Muscle layer of colon (tissue), 2 donors: ENCODE results near the gene CALCOCO1.
"Not testable (repeated sequence)": the region's sequence is repeated elsewhere in the genome, so short reads cannot be mapped to it uniquely, and the experiment has no call there.

Experiments used
- H3K27ac ChIP-seq: one replicate; pipeline ENCODE4 v1.7.0; 2013; ENCODE audit warnings: low read depth, mild to moderate bottlenecking, low read length, moderate library complexity
- H3K27me3 ChIP-seq, 2 donors: one replicate each; pipeline ENCODE4 v1.7.0; 2013; ENCODE audit warnings: low read length in 2 of 2, mild to moderate bottlenecking in 2 of 2; ENCODE audit not compliant: insufficient read depth in 2 of 2, control insufficient read depth in 1 of 2
- H3K36me3 ChIP-seq: one replicate; pipeline ENCODE4 v1.7.0; 2013; ENCODE audit warnings: mild to moderate bottlenecking, low read length; ENCODE audit not compliant: insufficient read depth
- H3K4me1 ChIP-seq: one replicate; pipeline ENCODE4 v1.7.0; 2013; ENCODE audit warnings: mild to moderate bottlenecking, low read length; ENCODE audit not compliant: insufficient read depth
- H3K4me3 ChIP-seq, 2 donors: one replicate each; pipeline ENCODE4 v1.7.0; 2013; ENCODE audit warnings: low read length in 2 of 2, low read depth in 1 of 2, mild to moderate bottlenecking in 1 of 2, moderate library complexity in 1 of 2
- H3K9ac ChIP-seq: one replicate; pipeline ENCODE4 v1.7.0; 2013; ENCODE audit warnings: low read length
- H3K9me3 ChIP-seq: one replicate; pipeline ENCODE4 v1.7.0; 2013; ENCODE audit warnings: mild to moderate bottlenecking, low read length
- donor health status: abdominal sarcoma.
- donor health status: Adenocarcinoma of cecum.

Gene CALCOCO1, protein sequence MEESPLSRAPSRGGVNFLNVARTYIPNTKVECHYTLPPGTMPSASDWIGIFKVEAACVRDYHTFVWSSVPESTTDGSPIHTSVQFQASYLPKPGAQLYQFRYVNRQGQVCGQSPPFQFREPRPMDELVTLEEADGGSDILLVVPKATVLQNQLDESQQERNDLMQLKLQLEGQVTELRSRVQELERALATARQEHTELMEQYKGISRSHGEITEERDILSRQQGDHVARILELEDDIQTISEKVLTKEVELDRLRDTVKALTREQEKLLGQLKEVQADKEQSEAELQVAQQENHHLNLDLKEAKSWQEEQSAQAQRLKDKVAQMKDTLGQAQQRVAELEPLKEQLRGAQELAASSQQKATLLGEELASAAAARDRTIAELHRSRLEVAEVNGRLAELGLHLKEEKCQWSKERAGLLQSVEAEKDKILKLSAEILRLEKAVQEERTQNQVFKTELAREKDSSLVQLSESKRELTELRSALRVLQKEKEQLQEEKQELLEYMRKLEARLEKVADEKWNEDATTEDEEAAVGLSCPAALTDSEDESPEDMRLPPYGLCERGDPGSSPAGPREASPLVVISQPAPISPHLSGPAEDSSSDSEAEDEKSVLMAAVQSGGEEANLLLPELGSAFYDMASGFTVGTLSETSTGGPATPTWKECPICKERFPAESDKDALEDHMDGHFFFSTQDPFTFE

DNA sequence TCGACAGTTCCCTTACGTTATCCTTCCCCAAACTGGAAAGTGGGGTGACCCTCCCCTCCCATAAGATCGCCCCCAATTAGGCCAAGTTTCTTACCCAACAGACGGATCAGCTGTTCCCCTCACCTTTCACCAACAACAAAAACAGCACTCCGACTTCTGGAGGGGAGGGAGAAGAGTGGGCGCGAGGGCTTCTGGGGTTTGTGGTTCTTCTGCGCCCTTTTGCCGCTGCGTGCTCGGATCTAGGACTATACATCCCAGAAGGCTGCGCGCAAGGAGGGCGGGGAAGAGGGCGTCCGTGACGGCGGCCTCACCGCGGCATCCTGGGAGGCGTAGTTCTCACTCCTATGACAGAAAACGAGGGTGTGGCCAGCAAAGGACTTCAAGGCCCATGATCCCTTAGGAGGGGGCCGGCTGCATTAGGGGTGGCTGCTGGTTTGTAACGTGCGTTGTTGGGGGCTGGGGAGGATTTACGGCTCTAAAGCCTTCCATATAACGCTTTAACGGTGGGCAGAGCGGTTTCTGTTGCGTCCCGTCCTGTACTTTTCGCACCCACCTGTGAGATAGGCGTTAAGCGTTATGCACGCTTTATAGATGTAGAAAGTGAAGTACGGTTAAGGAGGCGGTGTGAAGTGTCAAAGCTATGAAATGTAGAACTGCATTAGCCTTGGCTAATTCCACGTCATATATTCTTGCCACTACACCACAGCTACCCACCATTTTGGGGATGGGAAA, at the start of gene CALCOCO1:
CALCOCO1 (minus strand) TSS at position 143 of the 732 bp plus-strand sequence. CDS start 2,210 bp downstream, outside the sequence.
- peak within 1 kb of the TSS; percentile 76 for H3K9ac ChIP-seq
- H3K4me1 ChIP-seq, result peaks cover 20% of the 10 kb centered on the region
- peak within 1 kb of the TSS; percentile 76 for H3K27ac ChIP-seq
- peak within 1 kb of the TSS; percentile 81 to 82 for H3K4me3 ChIP-seq
- H3K9me3 ChIP-seq, result no peaks in the 10 kb centered on the region
- H3K27me3 ChIP-seq, result no peaks in the 10 kb centered on the region
- peaks cover 23% of the 10 kb centered on the region for H3K36me3 ChIP-seq

DNA sequence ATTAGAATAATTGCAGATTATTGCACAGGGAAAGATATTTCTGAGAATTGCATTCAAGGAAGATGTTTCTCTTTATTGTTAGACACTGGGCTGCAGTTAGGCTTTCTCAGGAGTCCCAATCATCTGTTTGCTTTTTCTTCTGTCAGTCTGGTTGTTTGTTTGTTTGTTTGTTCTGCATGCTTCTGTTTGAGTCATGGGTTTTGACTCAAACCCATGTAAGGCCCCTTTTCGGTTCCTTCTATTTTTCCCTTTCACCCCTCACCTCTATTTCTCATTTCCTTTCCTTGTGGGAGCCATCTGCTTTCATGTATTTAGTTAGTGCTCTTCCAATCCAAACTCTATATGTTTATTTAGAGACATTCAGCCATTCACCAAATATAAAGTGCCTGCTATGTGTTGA, 49.6 kb upstream of the CALCOCO1 start:
- Histone ChIP-seq H3K4me1 (peaks cover 5% of the 10 kb centered on the region), H3K9ac (no peak overlapping the region), H3K9me3 (no peaks in the 10 kb centered on the region), H3K36me3 (no peaks in the 10 kb centered on the region), H3K27me3 (no peaks in the 10 kb centered on the region), H3K27ac (no peak overlapping the region), H3K4me3 (no peak overlapping the region)

DNA sequence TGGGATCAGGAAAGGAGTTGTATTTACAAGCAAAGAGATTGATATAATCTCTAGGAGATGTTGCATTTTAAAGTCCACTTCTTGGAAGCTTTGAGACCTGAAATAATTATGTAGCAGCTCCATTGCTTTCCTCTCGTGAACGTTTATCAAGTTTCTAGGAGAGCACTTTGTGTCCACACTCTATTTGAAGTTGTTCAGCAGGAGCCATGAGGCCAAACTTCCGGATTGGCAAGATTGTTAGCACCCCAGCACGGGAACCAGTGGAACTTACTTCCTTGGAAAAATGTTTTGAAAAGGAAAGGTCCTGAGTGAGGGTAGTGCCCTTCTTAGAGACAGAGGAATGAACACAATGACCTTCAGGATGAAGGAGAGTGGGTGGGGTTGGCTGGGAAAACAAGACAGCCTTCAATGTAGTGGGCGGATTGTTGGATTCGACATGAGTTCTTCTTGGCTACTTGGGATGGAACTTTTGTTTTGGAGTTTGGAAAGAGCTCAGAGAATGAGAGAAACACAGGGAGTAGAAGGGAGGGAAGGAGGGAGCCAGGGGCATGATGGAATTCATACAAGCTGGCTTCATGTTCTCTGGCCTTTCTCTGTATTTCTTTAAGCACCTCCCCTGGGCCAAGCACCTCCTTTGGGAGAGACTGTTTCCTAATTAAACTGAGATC, 48.4 kb upstream of the CALCOCO1 start:
- no peak overlapping the region for H3K27ac ChIP-seq
- H3K27me3 ChIP-seq, result no peaks in the 10 kb centered on the region

DNA sequence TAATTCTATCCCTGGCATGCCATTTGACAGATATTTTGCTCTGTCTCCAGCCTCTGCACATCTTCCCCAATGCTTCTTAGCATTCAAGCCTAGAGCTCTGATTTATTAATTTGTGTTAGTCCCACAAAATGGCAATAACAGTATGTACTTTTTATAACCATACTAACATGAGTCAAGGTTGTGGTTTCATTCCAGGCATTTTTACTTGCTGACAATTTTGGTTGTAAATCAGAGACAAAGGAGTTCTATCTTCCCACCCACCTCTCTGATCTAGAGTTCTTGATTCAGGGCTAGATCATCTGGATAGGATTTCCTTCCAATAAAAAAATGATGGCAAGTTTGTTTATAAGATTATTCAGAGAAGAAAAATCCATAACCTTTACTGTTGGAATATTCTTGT, 43.0 kb upstream of the CALCOCO1 start:
- Histone ChIP-seq H3K9ac (no peak overlapping the region), H3K27ac (no peak overlapping the region), H3K27me3 (peaks cover 0 to 4% of the 10 kb centered on the region in 2 donors), H3K36me3 (no peaks in the 10 kb centered on the region), H3K9me3 (no peaks in the 10 kb centered on the region), H3K4me1 (peaks cover 4% of the 10 kb centered on the region), H3K4me3 (no peak overlapping the region)

More for the DNA sequence above, 48.4 kb upstream of the CALCOCO1 start:
- no peaks in the 10 kb centered on the region for H3K9me3 ChIP-seq
- H3K4me1 ChIP-seq, result peaks cover 5% of the 10 kb centered on the region
- H3K36me3 ChIP-seq, result no peaks in the 10 kb centered on the region
- H3K9ac ChIP-seq, result no peak overlapping the region
- no peak overlapping the region for H3K4me3 ChIP-seq

DNA sequence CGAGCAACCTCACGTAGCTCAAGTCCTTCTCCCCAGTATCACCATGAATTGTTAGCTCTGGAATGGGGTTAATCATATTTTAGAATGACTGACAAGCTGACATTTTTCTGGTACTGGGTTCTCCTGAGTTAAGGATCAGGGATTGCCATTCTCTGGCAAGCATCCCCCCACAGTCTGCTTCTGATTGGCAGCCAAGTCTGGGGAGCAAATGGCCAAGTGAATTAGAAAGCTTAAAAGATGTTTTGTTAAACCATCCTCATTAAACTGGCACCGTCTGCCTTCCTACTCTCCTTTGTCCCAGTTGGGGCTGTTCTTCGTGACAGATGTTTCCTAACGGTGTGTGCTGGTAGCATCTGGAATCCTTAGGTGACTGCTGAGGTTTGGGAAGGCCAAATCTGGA, 41.7 kb upstream of the CALCOCO1 start:
- Histone ChIP-seq H3K4me1 (peaks cover 4% of the 10 kb centered on the region), H3K9ac (no peak overlapping the region), H3K4me3 (no peak overlapping the region), H3K9me3 (no peaks in the 10 kb centered on the region), H3K27me3 (peaks cover 0 to 4% of the 10 kb centered on the region in 2 donors), H3K36me3 (no peaks in the 10 kb centered on the region), H3K27ac (no peak overlapping the region)

DNA sequence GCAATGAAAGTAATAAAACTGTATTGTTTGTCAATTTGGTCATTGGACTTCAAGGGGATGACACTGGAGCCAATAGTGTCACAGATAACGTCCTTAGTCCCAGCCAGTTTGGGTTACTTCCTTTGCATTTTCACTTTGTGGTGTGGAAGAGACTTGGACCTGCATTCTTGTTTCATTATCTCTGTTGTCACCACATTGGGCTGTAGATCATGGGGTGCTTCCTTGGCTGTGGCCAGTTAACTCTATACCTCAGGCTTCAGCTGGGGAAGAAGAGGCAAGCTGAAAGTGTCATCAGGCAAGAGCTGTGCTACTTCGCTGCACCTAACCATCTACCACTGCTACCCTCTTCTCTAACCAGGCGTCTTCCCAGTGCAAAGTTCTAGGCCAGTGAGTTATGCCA, 39.6 kb upstream of the CALCOCO1 start:
- peaks cover 4% of the 10 kb centered on the region for H3K4me1 ChIP-seq
- no peak overlapping the region for H3K27ac ChIP-seq
- no peaks in the 10 kb centered on the region for H3K9me3 ChIP-seq
- no peak overlapping the region for H3K4me3 ChIP-seq
- H3K36me3 ChIP-seq, result no peaks in the 10 kb centered on the region
- no peak overlapping the region for H3K9ac ChIP-seq
- H3K27me3 ChIP-seq, result peaks cover 0 to 4% of the 10 kb centered on the region in 2 donors

DNA sequence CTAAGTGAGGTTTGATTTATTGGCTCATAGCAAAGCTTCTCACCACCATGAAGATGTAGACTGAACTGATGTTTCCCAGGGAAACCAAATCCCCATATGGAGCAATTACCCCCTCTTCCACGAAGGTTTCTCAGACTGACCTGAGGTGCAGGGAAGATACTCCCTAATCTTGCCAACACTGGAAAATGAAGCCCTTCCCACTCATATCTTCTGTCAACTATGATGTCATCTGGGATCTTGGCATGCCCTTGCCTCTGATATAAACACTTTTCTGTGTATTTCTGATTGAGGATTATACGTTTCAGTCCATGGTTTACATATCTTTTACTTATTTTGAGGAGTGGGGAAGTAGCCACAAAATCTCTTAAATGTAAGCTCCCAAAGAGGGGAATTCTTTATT, 38.6 kb upstream of the CALCOCO1 start:
- H3K36me3 ChIP-seq, result no peaks in the 10 kb centered on the region
- no peak overlapping the region for H3K9ac ChIP-seq
- peaks cover 4% of the 10 kb centered on the region for H3K4me1 ChIP-seq
- H3K27ac ChIP-seq, result no peak overlapping the region
- H3K4me3 ChIP-seq, result no peak overlapping the region
- H3K27me3 ChIP-seq, result peaks cover 0 to 4% of the 10 kb centered on the region in 2 donors
- H3K9me3 ChIP-seq, result no peaks in the 10 kb centered on the region

DNA sequence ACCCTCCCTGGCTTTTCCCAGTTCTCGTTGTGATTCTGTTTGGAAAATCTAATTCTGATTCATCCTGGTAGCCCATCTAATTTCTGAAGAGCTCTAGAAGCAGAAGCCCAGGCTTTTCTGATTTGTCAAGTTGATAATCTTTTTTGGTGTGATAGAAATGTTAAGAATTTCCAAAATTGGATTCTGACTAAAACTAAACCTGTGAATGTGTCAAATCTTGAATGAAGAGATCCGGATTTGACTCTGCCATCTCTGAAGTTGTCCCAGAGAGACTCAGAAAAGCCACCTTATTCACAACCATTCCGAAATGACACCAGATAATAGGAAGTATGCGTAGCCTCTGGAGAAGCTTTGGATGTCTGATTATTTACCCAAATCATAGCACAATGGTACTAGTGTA, 37.4 kb upstream of the CALCOCO1 start:
- Histone ChIP-seq H3K27me3 (peaks cover 0 to 4% of the 10 kb centered on the region in 2 donors), H3K9me3 (no peaks in the 10 kb centered on the region), H3K9ac (no peak overlapping the region), H3K4me3 (no peak overlapping the region), H3K36me3 (no peaks in the 10 kb centered on the region), H3K27ac (no peak overlapping the region), H3K4me1 (no peaks in the 10 kb centered on the region)

DNA sequence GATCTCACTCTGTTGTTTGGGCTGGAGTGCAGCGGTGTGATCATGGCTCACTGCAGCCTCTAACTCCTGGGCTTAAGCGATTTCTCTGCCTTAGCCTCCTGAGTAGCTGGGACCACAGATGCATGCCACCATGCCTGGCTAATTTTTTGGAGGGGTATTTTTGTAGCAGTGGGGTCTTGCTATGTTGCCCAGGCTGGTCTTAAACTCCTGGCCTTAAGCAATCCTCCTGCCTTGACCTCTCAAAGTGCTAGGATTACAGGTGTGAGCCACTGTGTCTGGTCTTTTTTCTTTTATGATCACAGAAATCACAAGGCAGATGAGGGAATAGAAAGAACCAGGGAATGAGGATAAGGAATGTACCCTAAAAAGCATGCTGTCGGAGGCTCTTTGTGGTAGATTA, 35.5 kb upstream of the CALCOCO1 start:
- H3K9me3 ChIP-seq, H3K27me3 ChIP-seq: not testable (repeated sequence)

DNA sequence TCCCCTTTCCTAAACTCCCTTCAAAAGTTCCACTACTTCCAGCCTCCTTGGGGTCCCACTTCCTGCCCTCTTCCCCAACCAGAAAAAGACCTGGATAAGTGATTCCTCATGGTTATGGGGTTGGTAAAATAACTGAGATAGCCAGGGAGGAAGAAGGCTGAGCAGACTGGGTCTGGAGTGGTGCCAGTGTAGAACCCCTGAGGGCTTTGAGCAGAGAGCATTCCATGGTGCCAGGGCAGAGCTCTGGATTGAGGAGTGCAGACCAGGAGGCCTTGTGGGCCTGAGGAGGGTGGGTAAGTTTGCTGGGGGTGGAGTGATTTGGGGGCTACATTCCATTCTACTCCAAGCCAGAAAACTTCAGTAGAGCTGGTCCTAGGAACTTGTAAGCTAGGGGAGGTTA, 34.1 kb upstream of the CALCOCO1 start:
- peaks cover 0 to 4% of the 10 kb centered on the region in 2 donors for H3K27me3 ChIP-seq
- no peak overlapping the region for H3K4me3 ChIP-seq
- H3K9ac ChIP-seq, result no peak overlapping the region
- H3K9me3 ChIP-seq, result no peaks in the 10 kb centered on the region
- no peaks in the 10 kb centered on the region for H3K36me3 ChIP-seq
- H3K27ac ChIP-seq, result no peak overlapping the region
- no peaks in the 10 kb centered on the region for H3K4me1 ChIP-seq

More for the DNA sequence above, 35.5 kb upstream of the CALCOCO1 start:
- not testable (repeated sequence) for H3K27ac ChIP-seq, H3K4me3 ChIP-seq, H3K4me1 ChIP-seq, H3K36me3 ChIP-seq, H3K9ac ChIP-seq

DNA sequence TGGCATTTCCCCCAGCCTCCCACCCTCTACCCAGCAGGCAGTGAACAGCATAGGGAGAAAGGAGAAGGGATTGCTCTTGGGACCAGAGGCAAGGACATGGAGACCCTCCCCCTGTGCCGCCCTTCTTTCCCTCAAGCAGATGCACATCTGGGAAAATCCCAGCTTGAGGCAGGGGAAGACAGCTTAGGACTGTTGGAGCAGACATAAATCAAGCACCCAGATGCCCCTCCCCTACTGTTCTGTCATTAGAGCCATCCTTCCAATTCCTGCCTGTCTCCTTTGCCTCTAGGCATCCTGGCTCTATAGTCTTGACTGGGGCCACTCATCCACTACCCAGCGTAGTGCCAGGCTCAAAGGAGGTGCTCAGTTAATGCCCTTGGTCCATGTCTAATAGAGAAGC, 32.0 kb upstream of the CALCOCO1 start:
- H3K4me1 ChIP-seq, result peaks cover 14% of the 10 kb centered on the region
- H3K27me3 ChIP-seq, result peaks cover 0 to 4% of the 10 kb centered on the region in 2 donors
- H3K9me3 ChIP-seq, result no peaks in the 10 kb centered on the region
- H3K9ac ChIP-seq, result no peak overlapping the region
- H3K27ac ChIP-seq, result no peak overlapping the region
- no peak overlapping the region for H3K4me3 ChIP-seq
- no peaks in the 10 kb centered on the region for H3K36me3 ChIP-seq
